Suprapubic skin (tissue), 3 donors: Measurements from ENCODE around the gene PHYHIPL.

ENCODE experiments used
- POLR2A ChIP-seq, 2 donors: fragments of 450-650 bp; IDR thresholded peaks; one replicate each; pipeline ENCODE4 v1.6.1; 2017; ENCODE audit warnings: antibody characterized with exemption in 2 of 2, mild to moderate bottlenecking in 2 of 2, moderate library complexity in 2 of 2
- TF ChIP-seq, protein P1 (sequence below), 2 donors: fragments of 200-600 bp in 1 of 2; fragments of 450-650 bp in 1 of 2; sonication (generic) in 1 of 2; IDR thresholded peaks; one replicate each; pipeline ENCODE4 v1.5.1; 2016 to 2019; ENCODE audit warnings: antibody characterized with exemption in 2 of 2, mild to moderate bottlenecking in 1 of 2, moderate library complexity in 1 of 2

DNA sequence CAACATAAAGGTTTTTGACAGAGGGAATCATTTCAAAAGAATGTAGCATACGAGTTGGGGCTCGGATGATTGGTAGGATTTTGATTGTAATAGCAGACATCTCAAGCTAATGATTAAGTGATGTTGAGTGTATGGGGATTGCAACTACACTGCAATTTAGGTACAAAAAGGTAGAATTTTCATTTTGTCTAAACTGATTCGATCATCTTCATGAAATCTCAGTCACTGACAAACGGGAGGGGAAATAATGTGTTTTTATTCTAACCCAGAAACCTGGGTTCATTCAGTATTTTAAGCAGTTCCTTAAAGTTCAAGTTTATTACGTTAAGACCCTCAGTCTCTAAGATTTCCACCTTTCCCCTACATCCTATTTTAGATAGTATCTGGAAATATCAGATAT lies 3.9 kb upstream of the PHYHIPL start:
- TF ChIP-seq, protein P1, sequence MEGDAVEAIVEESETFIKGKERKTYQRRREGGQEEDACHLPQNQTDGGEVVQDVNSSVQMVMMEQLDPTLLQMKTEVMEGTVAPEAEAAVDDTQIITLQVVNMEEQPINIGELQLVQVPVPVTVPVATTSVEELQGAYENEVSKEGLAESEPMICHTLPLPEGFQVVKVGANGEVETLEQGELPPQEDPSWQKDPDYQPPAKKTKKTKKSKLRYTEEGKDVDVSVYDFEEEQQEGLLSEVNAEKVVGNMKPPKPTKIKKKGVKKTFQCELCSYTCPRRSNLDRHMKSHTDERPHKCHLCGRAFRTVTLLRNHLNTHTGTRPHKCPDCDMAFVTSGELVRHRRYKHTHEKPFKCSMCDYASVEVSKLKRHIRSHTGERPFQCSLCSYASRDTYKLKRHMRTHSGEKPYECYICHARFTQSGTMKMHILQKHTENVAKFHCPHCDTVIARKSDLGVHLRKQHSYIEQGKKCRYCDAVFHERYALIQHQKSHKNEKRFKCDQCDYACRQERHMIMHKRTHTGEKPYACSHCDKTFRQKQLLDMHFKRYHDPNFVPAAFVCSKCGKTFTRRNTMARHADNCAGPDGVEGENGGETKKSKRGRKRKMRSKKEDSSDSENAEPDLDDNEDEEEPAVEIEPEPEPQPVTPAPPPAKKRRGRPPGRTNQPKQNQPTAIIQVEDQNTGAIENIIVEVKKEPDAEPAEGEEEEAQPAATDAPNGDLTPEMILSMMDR (IDR thresholded peaks at IDR 0.05): no peak
- no peak for TF ChIP-seq POLR2A (IDR thresholded peaks at IDR 0.05)
